ENCODE results near the gene PRDM16.

Gene PRDM16

DNA sequence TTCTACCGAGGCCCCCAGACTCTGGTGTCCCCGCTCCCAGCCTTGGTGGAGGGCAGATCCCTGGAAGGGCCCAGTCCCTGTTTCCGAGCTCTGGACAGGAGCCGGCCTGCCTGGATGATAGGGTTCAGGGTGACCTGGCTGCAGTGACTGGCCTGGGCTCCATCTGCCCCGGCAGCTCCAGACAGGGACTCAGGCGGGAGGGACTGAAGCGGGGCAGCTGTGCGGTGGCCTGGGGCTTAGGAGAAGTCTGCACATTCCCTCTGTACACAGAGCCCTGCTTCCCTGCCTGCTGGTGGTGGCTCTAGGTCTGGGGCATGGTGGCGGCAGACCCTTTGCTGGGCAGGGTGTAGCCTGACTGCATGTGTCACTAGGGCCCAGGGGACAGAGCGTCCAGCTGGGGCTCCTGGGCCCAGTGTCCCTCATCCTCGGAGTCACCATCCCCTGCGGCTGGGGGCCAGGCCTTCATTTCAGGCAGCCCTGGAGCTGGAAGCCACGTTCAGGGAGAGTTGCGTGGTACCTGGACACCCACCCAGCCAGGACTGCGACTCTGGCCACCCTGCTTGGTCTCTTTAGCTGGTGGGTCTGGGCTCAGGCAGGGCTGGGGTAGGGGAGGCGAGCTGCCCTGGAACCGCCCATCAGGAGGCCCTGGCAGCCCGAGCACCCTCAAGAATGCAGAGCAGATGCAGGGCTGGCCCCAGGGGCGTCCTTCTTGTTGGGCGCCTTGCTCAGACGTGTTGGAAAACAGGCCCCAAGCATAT lies 395.1 kb downstream of the PRDM16 start:
- no peak for TF ChIP-seq GATA1 (IDR thresholded peaks at IDR 0.05; ENCODE audit: low read depth, low read length)
- no peak for TF ChIP-seq POLR2A (IDR thresholded peaks at IDR 0.05; ENCODE audit: low read length)
- DNase-seq, result no peak

DNA sequence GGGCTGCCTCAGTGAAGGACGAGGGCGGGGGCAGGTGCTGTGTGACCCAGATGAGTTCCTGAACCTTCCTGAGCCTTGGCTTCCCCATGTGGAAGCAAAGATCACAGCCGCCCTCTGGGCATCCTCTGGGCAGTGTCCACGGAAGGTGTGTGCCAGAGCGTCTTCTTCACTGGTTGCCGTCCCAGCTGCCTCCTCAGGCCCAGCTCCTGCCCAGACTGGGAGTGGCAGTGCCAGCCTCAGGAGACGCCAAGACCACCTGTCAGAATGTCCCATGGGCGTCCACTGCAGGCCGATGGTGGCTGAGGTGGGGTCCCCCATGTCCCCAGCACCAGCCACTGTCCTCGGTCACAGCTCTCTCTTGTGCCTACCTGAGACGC lies 395.6 kb downstream of the PRDM16 start:
- DNase-seq, result no peak
- TF ChIP-seq GATA1 (IDR thresholded peaks at IDR 0.05; ENCODE audit: low read depth, low read length), result no peak
- no peak for TF ChIP-seq POLR2A (IDR thresholded peaks at IDR 0.05; ENCODE audit: low read length)

DNA sequence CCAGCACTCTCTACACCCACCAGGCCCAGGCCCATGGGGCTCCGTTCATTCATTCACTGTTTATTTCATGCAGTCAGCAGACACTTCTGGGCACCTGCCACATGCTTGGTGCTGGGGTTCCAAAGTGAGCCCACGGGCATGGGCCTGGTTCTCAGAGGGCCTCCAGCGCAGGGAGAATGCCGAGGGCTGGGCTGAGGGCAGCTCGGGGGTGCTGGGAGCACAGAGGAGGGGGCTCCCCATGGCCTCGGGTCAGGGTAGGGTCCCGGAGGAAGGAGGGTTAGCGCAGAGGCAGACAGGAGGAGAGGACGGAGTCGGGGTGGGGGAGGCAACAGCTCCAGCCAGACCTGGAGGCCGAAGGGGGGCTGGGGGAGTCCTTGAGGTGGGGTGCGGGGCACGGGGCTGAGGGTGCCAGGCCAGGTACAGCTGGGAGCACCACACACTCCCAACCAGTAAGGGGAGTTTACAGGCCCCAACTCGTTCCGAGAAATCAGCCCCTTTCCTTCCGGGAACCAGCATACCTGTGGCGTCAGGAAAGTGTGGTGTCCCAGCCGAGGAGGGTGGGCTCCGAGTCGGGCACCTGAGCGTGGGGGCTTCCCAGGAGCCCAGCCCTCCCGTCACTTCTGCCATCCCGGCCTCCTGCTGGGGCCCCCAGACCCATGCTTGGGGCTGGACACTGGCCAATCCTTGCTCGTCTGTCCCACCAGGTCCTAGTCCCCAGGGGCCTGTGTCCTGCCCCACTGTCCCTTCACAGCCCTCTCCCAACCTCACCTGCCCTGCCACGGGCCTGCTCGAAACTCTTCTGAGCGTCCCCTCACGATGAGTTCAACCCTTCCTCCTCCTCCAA lies 396.3 kb downstream of the PRDM16 start:
- TF ChIP-seq POLR2A (IDR thresholded peaks at IDR 0.05; ENCODE audit: low read length), result no peak
- no peak for TF ChIP-seq GATA1 (IDR thresholded peaks at IDR 0.05; ENCODE audit: low read depth, low read length)

DNA sequence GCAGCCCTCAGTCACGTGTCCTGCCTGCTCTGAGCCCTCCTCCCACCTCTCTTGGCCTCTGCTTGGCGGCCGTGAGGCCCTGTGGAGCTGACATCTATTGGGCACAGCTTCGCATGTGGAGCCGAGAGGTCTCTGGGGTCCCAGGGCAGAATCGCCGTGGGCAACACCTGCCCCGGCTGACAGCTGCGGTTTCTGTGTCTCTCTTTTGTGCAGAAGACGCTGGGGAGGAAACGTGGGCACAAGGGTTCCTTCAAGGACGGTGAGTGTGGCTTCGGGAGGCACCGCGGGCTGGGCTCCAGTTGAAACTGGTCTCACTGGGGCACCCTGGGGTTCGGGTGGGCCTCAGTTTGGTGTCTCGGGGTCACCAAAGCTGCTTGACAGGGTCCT lies 396.9 kb downstream of the PRDM16 start:
- no peak for DNase-seq
- TF ChIP-seq GATA1 (IDR thresholded peaks at IDR 0.05; ENCODE audit: low read depth, low read length) (no peak), POLR2A (IDR thresholded peaks at IDR 0.05; ENCODE audit: low read length) (no peak)

More for the DNA sequence above, 396.3 kb downstream of the PRDM16 start:
- DNase-seq, result no peak

DNA sequence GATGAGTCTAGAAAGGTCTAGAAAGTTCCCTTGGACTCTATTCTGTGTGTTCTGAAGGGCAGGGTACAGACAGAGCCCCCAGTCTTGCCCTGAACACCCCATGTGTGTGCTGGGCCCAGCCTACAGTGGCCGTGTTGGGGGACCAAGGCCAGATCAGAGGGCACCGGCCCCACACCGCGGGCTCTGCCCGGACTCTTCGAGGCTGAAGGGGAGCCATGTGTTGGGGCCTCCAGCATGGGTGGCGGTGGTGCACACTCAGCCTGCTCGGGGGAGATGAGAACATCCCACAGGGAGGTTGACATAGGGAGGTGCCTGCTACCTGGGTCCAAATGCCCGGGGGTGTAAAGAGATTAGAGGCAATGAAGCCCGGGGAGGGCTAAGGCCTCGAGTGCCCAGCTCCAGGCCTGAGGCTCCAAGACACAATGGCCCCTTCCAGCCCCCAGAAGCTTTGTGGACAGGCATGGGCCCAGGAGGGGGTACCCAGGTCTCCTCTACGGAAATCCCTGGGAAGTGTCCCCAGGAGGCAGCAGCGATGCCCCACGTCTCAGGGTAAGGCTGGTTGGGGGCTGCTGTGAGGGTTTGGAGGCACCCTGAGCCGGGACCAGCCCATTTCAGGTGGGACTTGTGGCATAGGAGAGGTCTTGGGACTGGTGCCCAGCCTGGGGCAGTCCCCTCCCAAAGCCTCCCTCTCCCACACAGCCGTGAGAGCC lies 397.5 kb downstream of the PRDM16 start:
- TF ChIP-seq GATA1 (IDR thresholded peaks at IDR 0.05; ENCODE audit: low read depth, low read length) (no peak), POLR2A (IDR thresholded peaks at IDR 0.05; ENCODE audit: low read length) (no peak)
- DNase-seq, result no peak

DNA sequence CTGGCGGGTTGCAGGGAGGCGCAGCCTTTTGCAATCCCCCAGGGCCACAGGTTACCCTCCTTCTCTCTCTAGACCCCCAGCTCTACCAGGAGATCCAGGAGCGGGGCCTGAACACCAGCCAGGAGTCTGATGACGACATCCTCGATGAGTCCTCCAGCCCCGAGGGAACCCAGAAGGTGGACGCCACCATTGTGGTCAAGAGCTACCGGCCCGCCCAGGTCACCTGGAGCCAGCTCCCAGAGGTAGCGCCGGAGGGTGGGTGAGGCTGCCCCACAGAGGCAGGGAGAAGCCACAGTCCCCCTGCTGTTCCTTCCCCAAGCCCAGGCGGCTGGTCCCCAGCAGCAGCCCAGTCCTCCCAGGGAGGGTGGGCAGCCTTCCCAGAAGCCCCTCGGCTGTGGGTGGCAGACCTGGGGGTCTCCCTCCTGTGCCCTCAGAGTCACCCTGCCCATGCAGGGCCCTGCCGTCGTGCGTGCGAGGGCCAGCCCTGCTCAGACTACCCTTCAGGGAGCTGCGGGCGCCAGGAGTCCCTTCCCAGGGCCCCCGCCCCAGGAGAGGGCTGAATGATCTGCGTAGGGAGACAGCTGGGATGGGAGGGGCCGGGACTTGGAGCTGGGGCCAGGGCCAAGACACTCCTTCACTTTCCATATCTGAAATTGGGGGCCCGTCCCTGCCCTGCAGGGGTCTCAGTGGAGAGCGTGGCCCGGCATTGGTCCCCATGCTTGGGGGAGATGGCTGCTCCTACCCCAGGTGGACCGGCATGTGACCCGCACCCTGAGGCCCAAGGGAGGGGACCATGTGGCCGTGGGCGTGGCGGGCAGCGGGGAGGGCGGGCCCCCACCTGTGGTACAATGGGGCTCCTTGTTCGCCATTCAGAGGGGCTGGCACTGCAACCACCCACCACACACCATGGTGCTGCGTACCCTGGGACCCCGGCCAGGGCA lies 398.4 kb downstream of the PRDM16 start:
- no peak for DNase-seq
- no peak for TF ChIP-seq GATA1 (IDR thresholded peaks at IDR 0.05; ENCODE audit: low read depth, low read length)
- TF ChIP-seq POLR2A (IDR thresholded peaks at IDR 0.05; ENCODE audit: low read length), result no peak

DNA sequence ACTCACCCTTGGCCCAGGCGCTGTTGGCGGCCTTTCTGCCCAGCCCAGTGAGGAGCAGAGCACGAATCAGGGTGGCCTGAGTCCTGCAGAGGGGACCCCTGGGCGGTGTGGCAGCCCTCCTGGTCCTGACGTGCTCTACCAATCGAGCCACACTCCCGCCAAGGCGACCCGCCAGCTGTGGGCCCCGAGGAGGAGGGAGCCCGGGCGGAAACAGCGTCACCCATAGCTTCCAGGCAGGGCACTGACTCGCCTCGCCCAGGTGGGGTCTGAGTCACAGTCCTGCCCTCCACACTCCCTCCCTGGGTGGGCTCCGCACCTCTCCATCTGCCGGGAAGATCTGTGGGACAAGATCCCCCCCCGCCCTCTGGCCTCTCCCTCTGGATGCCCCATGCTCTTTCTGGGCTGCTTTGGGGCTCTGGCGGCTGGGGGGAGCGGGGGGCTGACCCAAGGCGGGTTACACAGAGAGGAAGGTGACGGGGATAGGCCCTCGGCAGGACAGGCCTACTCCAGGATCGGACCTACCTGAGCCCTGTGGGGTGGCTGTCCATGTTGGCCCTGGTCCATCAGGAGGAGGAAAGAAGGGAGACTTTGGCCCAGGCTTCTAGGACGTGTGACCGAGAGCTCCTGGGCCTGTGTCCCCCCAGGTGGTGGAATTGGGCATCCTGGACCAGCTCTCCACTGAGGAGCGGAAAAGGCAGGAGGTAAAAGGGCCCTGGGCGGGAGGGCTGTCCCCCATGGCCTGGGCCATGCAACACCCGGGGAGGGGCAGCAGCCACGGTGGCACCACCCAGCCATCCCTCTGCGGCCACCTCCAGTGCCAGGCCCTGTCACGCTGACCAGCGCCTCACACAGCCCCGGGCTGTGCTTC lies 399.5 kb downstream of the PRDM16 start:
- DNase-seq, result no peak
- TF ChIP-seq GATA1 (IDR thresholded peaks at IDR 0.05; ENCODE audit: low read depth, low read length), result no peak
- TF ChIP-seq POLR2A (IDR thresholded peaks at IDR 0.05; ENCODE audit: low read length), result no peak

DNA sequence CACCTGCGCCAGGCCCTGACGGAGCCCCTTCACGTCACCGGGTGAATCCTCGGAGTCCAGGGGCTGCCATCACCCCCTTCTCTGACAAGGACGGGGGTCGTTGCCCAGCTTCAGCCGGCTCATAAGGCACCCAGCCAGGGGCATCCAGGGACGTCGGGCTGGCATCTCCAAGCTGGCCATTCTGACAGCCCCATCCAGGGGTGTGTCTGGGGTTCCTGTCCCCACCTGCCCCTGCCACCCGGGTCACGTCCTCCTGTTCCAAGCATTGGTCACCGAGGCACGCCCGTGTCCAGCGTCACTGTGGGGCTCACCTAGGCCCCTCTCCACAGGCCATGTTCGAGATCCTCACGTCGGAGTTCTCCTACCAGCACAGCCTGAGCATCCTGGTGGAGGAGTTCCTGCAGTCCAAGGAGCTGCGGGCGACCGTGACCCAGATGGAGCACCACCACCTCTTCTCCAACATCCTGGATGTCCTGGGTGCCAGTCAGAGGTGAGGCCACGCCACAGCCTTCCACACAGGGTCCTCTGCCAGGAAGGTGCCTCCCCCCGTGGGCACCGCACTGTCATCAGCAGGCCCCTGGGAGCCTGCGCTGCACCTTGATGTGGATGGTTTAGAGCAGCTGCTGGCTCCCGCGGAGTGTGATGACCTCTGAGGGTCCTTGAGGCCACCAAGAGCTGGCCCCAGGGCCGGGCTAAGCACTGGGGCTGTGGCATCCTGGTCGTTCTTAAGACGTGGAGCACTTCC lies 400.3 kb downstream of the PRDM16 start:
- TF ChIP-seq POLR2A (IDR thresholded peaks at IDR 0.05; ENCODE audit: low read length) (no peak), GATA1 (IDR thresholded peaks at IDR 0.05; ENCODE audit: low read depth, low read length) (no peak)
- no peak for DNase-seq

DNA sequence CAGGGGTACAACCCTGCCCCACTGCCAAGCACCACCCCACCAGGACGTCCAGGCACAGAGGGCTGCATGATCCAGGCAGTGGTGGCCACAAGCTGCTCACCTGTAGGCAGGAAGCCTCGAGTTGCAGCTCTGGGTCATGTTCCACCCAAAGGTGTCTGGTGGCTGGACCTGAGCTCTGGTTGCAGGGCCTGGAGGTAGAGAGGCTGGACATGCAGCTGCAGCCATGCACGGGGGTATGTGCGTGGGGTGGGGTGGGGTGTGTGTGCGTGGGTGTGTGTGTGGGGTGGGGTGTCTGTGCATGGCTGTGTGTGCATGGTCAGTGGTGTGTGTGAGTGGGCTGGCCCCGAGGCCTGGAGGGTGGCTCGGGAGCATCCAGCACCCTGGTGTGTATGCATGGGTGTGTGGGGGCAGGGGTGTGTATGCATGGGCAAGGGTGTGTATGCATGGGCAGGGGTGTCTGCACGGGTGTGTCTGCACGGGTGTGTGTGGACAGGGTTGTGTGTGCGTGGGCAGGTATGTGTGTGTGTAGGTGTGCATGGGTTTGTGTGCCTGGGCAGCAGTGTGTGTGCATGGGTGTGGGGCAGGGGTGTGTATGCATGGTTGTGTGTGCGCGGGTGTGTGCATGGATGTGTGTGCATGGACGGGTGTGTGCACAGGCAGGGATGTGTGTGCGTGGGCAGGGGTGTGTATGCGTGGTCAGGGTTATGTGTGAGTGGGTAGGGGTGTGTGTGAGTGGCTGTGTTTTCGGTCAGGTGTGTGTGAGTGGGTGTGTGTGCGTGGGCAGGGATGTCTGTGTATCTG lies 401.0 kb downstream of the PRDM16 start:
- DNase-seq, result no peak
- TF ChIP-seq POLR2A (IDR thresholded peaks at IDR 0.05; ENCODE audit: low read length) (no peak), GATA1 (IDR thresholded peaks at IDR 0.05; ENCODE audit: low read depth, low read length) (no peak)

DNA sequence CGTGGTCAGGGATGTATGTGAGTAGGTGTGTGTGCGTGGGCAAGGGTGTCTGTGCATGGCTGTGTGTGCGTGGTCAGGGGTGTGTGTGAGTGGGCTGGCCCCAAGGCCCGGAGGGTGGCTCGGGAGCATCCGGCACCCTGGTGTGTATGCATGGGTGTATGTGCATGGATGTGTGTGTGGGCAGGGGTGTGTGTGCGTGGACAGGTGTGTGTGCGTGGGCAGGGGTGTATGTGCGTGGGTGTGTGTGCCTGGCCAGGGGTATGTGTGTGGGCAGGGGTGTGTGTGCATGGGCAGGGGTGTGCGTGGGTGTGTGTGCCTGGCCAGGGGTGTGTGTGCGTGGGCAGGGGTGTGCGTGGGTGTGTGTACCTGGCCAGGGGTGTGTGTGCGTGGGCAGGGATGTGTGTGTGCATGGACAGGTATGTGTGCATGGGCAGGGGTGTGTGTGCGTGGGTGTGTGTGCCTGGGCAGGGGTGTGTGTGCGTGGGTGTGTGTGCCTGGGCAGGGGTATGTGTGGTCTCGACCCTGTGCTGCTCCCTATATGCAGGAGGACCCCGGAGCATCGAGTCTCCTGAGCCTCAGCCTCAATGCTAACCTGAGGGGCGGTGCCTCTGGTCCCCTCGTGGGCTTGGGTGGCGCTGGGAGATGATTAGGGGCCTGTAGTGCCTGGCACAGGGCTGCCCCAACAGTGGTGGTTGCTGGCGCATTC lies 401.8 kb downstream of the PRDM16 start:
- TF ChIP-seq GATA1 (IDR thresholded peaks at IDR 0.05; ENCODE audit: low read depth, low read length) (no peak), POLR2A (IDR thresholded peaks at IDR 0.05; ENCODE audit: low read length) (no peak)
- no peak for DNase-seq

Data from erythroblast (primary cell).